C4-2B (cell line): Measurements from ENCODE around the gene GLI3.

Experiments used
- CTCF ChIP-seq: fragments of 450-650 bp; conservative IDR thresholded peaks from 2 replicates; pipeline ENCODE4 v1.5.1; 2017; ENCODE audit warnings: mild to moderate bottlenecking
- ZFX ChIP-seq: fragments of 450-650 bp; IDR thresholded peaks from 2 replicates; pipeline ENCODE4 v1.6.1; 2017

GRCh38 chr7:41976411-41976810 lies 260.6 kb downstream of the GLI3 start:
- TF ChIP-seq CTCF (no peak), ZFX (no peak)
